ENCODE results near the gene RPN2.
"Not testable (repeated sequence)": the region's sequence is repeated elsewhere in the genome, so short reads cannot be mapped to it uniquely, and the experiment has no call there.

Gene RPN2

DNA sequence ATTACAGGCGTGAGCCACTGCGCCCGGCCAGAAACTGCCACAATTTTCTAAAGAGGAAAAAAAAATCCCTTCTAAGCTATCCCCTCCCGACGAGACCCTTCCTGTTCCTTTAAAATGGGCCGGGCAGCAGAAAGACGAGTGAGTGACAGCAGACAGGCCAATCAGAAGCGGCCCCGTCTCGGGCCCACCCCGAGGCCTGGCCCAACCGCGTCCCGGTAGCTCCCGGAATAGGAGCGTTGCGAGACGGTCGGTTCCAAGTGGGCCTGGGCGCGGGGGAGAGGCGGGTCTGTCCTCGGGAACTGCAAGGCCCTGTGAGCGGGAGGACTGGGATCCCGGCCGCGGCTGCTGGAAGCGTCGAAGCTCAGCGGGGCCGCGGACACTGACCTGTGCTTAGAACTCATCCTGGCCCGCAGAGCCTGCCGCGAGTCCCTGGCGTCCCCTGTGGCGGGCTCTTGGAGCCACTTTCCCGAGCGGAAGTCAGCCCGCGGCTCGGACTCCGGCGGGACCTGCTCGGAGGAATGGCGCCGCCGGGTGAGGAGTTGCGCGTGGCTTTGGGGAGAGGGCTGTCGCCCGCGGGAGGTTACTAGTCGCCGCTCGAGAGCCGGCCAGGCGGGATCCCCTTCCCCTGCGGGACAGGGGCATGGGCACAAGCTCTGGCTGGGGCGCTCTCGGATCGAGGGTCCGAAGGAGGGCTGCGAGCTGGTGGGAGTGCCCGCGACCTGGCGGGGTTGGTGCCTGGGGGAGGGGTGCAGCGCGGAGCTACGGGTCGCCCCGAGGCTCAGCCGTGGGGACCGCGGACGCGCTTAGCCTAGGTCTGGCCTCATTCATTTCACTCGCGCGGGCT lies at the start of gene RPN2, which contains the start of gene MROH8:
RPN2 (plus strand) TSS at position 492 of the 844 bp plus-strand sequence; CDS start at position 519, 27 bp downstream.
MROH8 (minus strand) TSS at position 710 of the 844 bp plus-strand sequence.
- DNase-seq: peak; percentile 95

DNA sequence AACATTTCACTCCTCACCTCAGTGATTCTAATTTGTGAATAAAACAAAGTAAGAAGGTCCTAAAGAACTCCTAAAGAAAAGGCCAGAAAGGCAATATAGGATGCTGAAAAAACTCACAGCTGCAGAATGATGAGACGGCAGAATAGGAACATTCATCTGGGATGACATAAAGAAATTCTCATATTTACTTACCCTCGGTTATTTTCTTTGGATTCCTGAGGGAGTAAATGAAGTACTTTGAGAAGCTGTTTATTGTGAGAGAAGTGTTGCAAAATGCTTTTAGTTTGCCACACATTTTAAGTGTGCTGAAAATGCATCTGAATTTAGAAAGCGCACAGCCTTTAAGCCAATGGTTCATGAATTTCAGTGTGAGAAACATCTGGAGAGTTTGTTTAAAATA lies 47.6 kb upstream of the RPN2 start:
- DNase-seq: no peak

DNA sequence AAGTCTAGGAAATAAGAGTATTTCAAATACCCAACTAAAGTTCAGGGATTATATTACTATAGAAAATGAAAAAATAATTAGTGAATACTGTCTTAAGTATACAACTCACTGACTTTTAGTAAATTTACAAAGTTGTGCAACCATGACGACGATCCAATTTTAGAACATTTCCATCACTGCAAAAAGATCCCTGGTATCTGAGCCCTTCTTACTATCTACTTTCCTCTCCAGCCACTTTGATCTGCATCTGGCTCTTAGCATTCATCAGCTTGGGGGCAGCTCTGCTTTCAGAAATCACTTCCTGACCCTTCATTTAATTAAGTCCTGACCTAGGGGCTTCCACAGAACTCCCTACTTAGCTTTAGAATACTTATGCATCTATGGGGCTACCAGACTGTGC lies 45.2 kb upstream of the RPN2 start:
- no peak for DNase-seq

DNA sequence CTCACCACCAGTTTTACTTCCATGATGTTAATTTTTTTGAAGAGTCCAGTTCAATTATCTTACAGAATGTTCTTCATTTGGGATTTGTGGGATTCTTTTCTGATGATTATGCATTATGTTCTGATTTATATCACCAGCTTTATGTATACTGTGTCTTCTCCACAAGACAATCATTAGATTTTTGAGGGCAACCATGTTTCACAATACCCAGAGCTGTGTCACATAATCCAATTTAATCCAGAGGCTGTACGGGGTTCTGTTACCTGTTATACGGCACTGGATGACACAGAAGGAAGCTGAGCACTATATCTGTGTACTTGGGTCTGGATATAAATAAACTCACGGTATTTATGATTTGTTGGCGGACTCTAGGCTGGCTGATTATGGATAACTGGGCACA lies 41.6 kb upstream of the RPN2 start:
- no peak for DNase-seq

DNA sequence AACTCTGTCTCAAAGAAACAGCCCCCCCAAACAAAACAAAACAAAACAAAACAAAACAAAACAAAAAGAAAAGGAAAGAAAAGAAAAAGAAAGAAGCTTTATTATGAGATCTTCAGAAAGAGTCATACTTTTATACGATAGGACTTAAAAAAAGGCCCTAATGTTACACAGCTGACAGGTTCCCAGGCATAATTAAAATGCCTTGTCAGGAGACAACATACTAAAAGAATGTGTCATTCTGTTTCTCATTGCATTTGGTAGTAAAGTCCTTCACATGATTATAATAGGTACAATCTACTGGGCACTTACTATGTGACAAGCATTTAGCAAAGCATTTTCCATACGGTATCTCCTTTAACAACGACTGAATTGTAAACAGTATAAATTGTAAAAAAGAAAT lies 36.4 kb upstream of the RPN2 start:
- DNase-seq: no peak

DNA sequence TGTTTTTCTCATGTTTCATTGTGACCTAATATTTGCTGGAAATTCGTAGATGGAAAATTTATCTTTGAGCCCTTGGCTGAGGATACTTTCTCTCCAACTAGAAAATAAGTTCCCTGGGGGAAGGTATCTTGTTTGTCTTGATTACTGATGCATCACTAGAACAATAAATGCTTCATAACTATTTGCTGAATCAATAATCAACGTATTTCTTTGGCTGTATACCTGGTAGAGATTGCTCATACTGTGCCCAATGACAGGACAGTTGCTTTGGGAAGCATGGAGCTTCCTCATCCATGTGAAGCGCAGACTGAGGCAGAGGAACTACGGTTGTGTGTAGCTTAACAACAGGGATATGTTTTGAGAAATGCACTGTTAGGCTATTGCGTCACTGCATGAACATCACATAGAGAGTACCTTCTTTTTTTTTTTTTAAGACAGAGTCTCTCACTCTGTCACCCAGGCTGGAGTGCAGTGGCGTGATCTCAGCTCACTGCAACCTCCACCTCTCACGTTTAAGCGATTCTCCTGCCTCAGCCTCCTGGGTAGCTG lies 34.2 kb upstream of the RPN2 start:
- no peak for DNase-seq

DNA sequence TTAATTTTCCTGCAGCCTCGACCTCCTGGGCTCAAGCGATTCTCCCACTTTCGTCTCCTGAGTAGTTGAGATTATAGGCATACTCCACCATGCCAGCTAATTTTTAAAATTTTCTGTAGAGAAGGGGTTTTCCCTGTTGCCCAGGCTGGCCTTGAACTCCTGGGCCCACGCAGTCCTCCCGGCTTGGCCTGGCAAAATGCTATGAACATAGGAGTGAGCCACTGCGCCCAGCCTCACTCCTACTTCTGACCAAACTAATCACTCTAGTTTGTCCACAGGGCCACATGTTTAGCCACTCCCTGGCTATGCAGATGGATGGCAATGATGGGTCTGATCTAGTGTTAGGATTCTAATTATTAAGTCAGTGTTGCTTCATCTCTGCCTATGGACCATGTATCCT lies 31.9 kb upstream of the RPN2 start:
- DNase-seq: no peak

DNA sequence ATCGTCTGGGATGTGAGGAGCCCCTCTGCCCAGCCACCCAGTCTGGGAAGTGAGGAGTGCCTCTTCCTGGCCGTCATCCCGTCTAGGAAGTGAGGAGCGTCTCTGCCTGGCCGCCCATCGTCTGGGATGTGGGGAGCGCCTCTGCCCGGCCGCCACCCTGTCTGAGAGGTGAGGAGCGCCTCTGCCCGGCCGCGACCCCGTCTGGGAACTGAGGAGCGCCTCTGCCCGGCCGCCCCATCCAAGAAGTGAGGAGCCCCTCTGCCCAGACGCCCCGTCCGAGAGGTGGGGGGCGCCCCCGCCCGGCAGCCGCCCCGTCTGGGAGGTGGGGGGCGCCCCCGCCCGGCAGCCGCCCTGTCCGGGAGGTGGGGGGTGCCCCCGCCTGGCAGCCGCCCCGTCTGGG lies 28.3 kb upstream of the RPN2 start:
- DNase-seq: not testable (repeated sequence)

DNA sequence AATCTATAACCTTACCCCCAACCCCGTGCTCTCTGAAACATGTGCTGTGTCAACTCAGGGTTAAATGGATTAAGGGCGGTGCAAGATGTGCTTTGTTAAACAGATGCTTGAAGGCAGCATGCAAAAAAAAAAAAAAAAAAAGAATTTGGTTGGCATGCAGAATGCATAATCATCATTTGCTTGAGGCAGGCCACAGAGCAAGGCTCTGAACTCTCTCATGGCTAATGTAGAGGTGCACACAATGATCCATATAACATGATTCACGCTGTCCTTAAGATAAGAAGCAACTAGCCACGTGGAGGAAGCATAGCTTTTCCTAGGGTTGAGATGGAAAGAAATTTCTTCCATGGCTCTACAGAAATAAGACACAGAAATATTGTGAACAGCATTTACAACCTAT lies 27.6 kb upstream of the RPN2 start:
- DNase-seq: no peak

DNA sequence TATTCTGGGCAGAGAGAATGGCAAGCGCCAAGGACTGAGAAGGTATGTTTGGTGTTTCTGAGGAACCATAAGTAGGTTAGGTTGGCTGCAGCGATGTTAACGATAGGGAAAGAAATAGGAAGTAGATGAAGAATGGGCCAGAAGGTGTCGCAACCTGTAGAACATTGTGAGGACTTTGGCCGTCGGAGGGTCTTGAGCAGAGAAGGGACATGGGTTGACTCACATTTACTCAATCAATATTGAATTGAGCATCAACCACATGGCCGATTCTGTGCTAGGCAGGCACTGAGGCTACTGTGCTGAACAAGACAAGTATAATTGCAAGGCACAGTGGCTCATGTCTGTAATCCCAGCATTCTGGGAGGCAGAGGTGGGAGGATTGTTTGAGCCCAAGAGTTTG lies 26.8 kb upstream of the RPN2 start:
- DNase-seq: no peak

DNA sequence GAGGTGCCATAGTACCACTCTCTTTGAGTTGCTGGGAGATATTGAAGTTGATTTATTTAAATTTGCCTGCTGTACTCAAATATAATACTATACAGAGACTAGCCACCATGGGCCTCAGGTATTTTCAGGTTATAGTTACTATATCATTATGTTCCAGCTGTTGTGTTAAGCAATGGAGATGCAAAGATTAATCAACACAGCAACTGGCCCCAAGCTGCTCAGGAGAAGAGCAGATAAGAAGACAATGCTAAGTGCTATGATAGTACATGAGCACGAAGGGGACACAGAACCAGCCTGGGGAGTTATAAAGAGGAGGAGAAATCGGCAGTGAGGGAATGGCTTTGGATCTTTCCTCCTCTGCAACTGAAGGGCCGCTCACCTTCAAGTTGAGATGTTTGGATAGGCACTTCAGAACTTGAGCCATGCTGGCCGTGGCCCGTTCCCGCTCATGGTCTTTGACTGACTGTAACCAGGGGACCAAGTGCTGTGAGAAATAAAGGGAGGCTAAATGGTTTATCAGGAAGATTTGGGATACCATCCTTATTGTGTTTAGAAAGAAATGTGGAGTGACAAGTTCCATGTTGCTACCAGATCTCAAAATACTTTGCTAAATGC lies 24.3 kb upstream of the RPN2 start:
- DNase-seq: no peak

DNA sequence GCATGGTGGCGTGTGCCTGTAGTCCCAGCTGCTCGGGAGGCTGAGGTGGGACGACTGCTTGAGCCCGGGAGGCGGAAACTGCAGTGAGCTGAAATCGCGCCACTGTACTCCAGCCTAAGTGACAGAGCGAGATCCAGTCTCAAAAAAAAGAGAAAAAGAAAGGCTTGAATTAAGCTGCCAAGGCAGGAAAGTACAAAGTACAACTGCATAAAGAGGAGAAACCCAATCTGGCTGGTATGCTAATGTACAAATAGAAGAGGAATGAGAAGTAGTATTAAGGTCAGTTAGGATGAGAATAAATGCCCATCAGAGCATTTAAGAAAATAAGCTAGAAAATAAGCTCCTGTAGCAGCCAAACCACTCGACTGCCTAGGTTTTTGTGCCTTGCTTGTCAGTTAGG lies 23.1 kb upstream of the RPN2 start:
- DNase-seq: no peak

DNA sequence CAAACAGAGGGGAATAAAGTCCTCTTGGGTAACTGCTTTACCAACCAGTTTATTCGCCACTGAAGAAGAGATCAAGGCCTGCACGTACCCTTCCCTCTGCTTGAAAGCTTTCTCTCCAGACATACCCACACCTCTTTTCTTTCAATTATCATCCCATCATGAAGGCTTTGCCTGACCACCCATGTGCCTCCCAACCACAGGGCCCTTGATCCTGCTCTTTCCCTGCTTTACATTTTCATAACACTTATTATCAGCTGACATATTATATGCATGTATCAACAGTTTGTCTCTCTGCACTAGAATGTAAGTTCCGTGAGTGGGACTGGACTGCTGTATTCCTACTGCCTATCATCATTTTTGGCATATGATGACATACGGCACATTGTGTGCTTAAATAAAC lies 20.9 kb upstream of the RPN2 start:
- DNase-seq: no peak

DNA sequence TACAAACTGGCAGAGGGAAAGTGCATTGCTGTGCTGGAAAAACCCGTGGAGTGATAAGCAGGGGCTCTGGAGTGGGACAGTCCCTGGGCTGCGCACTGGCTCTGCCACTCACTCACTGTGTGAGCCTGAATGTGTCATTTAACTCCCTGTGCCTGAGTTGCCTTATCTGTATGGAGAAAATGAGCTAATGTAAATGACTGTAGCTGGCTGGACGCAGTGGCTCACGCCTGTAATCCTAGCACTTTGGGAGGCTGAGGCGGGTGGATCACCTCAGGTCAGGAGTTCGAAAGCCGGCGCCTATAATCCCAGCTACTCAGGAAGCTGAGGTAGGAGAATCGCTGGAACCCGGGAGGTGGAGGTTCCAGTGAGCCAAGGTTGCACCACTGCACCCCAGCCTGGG lies 18.4 kb upstream of the RPN2 start:
- no peak for DNase-seq

DNA sequence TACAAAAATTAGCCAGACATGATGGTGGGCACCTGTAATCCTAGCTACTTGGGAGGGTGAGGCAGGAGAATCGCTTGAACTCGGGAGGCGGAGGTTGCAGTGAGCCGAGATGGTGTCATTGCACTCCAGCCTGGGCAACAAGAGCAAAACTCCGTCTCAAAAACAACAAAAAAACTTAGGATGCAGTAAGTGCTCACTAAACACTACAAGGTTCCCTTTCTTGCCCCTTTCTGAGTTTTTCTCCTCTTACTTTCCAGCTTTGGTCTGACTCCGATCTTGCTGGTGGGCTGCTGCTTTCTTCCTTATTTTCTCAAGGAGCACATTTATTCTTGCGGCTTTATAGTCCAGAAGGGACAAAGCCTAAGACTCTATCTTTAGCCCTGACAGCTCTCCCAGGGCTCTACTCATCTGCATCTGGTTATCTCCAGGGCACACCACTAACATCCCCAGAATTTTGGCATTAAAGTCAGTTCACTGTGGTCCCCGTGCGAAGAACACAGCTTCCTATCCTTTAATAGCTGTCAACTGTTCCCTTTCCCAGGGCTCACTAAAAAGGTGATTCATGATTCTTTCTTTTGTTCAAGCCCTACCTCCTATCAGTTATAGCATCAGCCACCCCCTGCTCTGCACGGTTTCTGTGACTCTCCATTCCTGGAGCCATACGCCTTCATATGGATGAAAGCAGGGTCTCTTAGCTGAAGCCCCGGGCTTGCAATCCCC lies 17.1 kb upstream of the RPN2 start:
- DNase-seq: no peak

DNA sequence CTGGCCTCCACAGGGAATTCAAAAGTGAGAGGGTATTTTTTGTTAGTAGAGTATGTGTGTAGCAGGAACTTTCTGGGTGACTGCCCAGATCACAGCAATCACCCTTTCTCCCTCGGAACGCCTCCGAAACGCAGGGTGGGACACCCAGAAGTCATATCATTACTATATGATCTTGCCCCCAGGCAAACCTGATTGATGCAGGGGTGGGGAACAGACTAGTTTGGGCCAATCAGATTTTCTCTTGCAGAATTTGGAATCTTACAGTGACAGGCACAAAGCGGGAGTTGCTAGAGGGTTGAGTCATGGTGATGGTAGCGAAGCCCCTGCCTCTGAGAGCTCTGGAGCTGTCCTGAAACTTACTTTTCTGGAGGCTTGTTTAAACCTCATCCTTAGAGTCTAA lies 16.5 kb upstream of the RPN2 start:
- no peak for DNase-seq

DNA sequence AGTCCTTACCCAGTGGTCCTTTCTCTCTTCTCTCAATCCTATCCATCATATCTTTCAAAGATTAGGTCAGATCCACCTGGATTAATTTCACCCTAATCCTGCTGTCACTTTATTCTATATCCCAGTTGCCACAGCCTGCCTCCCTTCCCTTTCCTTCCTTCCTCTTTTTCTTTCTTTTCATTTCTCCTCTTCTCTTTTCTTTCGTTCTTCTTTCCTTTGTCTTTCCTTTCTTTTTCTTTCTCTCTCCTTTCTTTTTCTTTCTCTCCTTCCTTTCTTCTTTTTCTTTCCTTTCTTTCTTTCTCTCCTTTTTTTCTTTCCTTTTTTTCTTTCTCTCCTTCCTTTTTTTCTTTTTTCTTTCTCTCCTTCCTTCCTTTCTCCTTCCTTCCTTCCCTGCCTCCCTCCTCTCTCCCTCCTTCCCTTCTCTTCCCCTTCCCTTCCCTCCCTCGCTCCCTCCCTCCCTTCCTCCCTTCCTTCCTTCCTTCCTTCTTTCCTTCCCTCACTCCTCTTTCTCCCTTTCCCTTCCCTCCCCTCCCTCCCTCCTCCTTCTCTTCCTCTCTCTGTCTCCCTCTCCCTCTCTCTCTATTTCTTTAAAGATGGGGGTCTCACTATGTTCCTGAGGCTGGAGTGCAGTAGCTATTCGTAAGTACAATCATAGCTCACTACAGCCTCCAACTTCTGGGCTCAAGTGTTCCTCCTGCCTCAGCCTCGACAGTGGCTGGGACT lies 15.1 kb upstream of the RPN2 start:
- no peak for DNase-seq

DNA sequence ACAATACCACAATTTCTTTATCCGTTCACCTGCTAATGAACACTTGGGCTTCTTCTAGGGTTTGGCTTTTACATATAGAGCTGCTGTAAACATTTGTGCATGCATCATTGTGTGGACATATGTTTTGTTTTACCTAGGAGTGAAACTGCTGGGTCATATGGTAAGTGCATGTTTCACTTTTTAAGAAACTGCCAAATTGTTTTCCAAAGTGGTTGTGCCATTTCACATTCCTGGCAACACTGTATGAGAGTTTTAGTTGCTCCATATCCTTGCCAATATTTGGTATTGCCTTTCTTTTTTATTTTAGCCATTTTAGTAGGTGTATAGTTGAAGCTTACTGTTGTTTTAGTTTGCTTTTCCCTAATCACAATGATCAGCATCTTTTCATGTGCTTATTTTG lies 14.1 kb upstream of the RPN2 start:
- no peak for DNase-seq

DNA sequence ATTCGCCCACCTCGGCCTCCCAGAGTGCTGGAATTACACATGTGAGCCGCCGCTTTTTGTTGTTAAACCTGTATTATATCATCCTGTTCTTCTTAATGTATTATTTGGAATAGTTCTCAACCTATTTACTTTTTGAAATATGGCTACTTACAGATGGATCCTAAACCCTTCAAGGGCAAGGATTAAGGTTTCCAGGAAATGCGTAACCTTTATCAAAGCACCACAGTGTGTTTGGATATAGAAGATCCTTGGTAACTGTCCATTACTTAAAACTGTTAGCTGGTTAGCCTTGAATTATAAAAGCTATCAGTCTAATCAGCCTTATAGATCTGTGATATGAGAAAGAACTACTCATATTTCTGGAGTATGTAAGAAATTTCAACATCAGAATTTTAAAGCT lies 12.3 kb upstream of the RPN2 start:
- no peak for DNase-seq

DNA sequence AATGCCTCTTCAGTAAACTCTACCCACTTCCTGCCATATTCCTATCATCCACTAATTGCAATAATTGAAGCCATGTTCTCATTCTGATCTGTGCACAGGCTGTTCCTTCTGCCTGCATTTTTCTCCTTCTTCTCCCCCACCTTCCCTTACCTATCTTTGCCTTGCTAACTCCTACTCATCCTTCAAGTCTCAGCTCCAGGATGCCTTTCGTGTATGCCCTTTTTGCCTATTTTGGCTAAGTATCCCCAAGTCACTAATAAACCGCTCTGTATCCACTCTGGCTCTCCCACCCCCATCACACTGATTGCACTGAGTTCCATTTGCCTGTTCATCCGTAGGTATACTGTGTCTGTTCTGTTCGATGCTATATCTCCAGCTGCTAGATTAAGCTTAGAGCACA lies 6.3 kb upstream of the RPN2 start:
- DNase-seq: no peak

DNA sequence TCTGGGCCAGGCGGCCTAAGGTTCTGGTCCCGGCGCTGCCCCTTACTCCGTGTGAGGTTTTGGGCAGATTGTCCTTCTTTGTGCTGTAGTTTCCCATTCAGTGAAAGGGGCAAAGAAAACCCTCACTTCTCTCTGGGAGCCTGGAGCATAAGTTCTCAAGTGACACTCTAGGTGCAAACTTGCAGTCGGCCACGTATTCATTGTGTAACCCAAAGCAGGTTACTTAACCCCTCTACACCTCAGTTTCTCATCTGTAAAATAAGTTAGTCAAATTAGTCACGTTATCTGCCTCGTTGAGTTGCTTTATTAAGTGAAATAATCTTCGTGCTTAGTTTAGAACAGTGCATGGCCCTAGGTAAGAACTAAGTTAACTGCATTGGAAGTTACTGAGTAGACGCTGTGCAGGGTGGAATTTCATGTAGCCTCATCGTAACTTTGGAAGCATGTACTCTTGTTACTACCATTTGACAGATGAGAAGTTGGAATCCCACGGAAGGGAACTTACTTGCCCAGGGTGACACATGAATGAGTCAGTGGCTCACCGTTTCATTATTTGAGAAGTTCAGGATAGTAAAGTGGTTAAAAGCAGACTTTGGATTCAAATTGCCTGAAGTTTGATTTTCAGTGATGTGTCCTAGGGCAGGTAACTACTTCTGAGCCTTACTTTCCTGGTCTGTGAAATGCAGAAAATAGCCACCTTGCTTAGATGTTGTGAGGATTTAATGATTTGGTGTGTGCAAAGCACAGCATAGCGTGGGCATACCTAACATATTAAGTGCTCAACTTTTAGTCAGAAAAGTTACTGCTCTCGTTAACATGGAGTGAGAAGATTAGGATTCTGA lies 774 bp downstream of the RPN2 start:
- DNase-seq: no peak

DNA sequence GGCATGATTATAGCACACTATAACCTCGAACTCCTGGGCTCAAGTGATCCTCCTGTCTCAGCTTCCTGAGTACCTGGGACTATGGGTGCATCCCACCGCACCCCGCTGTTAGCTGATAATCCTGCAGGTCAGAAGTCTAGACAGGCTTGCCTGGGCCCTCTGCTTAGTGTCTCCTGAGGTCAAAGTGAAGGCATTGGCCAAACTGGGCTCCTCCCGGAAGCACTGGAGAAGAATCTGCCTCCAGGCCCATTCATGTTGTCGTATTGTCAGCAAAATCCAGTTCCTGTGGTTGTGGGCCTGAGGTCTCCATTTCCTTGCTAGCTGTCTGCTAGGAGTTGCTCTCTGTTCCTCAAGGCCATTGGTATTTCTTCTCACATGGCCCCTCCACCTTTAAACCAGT lies 6.6 kb downstream of the RPN2 start:
- DNase-seq: no peak
